NB4 (cell line): Measurements from ENCODE around the gene SERPINB8.

Experiments
- MAX ChIP-seq: IDR thresholded peaks from 2 replicates; pipeline ENCODE4 v1.6.1; 2011; ENCODE audit warnings: low read depth, low read length
- MYC ChIP-seq: IDR thresholded peaks from 2 replicates; pipeline ENCODE4 v1.6.1; 2011; ENCODE audit warnings: low read depth, low read length
- POLR2A ChIP-seq: IDR thresholded peaks from 2 replicates; pipeline ENCODE4 v1.6.1; 2011; ENCODE audit warnings: mild to moderate bottlenecking; ENCODE audit not compliant: insufficient read length; ENCODE audit errors: extremely low read depth
- TF ChIP-seq, protein P1 (sequence below): IDR thresholded peaks from one replicate; pipeline ENCODE4 v1.5.1; 2012; ENCODE audit warnings: low read depth, low read length

- TF ChIP-seq, protein P1, sequence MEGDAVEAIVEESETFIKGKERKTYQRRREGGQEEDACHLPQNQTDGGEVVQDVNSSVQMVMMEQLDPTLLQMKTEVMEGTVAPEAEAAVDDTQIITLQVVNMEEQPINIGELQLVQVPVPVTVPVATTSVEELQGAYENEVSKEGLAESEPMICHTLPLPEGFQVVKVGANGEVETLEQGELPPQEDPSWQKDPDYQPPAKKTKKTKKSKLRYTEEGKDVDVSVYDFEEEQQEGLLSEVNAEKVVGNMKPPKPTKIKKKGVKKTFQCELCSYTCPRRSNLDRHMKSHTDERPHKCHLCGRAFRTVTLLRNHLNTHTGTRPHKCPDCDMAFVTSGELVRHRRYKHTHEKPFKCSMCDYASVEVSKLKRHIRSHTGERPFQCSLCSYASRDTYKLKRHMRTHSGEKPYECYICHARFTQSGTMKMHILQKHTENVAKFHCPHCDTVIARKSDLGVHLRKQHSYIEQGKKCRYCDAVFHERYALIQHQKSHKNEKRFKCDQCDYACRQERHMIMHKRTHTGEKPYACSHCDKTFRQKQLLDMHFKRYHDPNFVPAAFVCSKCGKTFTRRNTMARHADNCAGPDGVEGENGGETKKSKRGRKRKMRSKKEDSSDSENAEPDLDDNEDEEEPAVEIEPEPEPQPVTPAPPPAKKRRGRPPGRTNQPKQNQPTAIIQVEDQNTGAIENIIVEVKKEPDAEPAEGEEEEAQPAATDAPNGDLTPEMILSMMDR: no peak
- TF ChIP-seq POLR2A: no peak
- no peak for TF ChIP-seq MAX
- no peak for TF ChIP-seq MYC
Measured at GRCh38 chr18:63980027-63980426, 10.1 kb downstream of the SERPINB8 start.
